Nephron (organoid): ENCODE results near the gene TNIP1.

ENCODE experiments used
- H3K27ac Mint-ChIP-seq, 3 experiments: 2 replicates each; pipeline ENCODE4 v1.8.0; 2020; ENCODE audit warnings: mixed read lengths in 3 of 3, mild to moderate bottlenecking in 2 of 3, moderate library complexity in 1 of 3
- H3K27me3 Mint-ChIP-seq: 2 replicates; pipeline ENCODE4 v1.8.0; 2021; ENCODE audit warnings: low read depth, mild to moderate bottlenecking, moderate library complexity, mixed read lengths
- H3K36me3 Mint-ChIP-seq: 2 replicates; pipeline ENCODE4 v1.8.0; 2020; ENCODE audit warnings: low read depth, mixed read lengths
- H3K4me1 Mint-ChIP-seq: 2 replicates; pipeline ENCODE4 v1.8.0; 2020; ENCODE audit warnings: mixed read lengths
- H3K4me3 Mint-ChIP-seq, 3 experiments: 2 replicates each; pipeline ENCODE4 v1.8.0; 2020; ENCODE audit warnings: mild to moderate bottlenecking in 3 of 3, mixed read lengths in 3 of 3, moderate library complexity in 2 of 3
- H3K9me3 Mint-ChIP-seq: 2 replicates; pipeline ENCODE4 v1.8.0; 2020; ENCODE audit warnings: mixed read lengths
- TF ChIP-seq, protein P1 (sequence below), 3 experiments: fragments of 200-600 bp; sonication (generic); IDR thresholded peaks; one replicate each; pipeline ENCODE4 v1.5.0; 2021; ENCODE audit warnings: antibody characterized with exemption in 3 of 3; ENCODE audit not compliant: unreplicated experiment in 3 of 3

The TNIP1 gene

DNA sequence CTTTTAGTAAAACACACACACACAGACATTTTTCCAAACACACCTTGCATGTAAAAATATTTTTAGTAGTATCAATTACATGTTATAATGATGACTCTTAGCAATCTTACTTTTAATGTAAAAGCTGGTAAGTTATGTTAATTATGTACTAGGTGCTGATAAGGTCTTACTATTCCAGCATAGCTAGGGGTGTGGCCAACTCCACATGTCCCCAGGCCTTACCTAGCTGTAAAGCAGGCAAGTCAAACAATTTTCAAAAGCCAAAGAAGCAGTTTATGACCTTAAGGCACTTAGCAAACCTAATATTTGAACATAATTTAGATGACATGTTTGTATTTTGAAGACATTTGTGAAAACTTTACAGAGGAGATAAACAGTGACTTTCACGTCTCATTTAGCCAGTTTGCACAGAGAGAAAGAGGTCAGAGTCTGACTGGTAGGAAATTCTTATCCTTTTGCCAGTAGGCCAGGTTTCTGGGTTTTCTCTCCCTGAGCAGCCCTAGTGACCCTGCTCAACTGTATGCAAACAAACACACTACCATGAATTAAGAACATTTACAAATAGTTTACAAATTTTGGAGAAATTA is 86.9 kb downstream of the TNIP1 start:
- no peak overlapping the region for H3K27ac Mint-ChIP-seq
- H3K27me3 Mint-ChIP-seq: no peaks in the 10 kb centered on the region
- H3K9me3 Mint-ChIP-seq: peaks cover 36% of the 10 kb centered on the region
- H3K4me1 Mint-ChIP-seq: no peaks in the 10 kb centered on the region
- H3K4me3 Mint-ChIP-seq: no peak overlapping the region
- TF ChIP-seq, protein P1, sequence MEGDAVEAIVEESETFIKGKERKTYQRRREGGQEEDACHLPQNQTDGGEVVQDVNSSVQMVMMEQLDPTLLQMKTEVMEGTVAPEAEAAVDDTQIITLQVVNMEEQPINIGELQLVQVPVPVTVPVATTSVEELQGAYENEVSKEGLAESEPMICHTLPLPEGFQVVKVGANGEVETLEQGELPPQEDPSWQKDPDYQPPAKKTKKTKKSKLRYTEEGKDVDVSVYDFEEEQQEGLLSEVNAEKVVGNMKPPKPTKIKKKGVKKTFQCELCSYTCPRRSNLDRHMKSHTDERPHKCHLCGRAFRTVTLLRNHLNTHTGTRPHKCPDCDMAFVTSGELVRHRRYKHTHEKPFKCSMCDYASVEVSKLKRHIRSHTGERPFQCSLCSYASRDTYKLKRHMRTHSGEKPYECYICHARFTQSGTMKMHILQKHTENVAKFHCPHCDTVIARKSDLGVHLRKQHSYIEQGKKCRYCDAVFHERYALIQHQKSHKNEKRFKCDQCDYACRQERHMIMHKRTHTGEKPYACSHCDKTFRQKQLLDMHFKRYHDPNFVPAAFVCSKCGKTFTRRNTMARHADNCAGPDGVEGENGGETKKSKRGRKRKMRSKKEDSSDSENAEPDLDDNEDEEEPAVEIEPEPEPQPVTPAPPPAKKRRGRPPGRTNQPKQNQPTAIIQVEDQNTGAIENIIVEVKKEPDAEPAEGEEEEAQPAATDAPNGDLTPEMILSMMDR (IDR thresholded peaks at IDR 0.05; ENCODE audit: unreplicated experiment in 3 of 3): no peak
- H3K36me3 Mint-ChIP-seq: no peaks in the 10 kb centered on the region

DNA sequence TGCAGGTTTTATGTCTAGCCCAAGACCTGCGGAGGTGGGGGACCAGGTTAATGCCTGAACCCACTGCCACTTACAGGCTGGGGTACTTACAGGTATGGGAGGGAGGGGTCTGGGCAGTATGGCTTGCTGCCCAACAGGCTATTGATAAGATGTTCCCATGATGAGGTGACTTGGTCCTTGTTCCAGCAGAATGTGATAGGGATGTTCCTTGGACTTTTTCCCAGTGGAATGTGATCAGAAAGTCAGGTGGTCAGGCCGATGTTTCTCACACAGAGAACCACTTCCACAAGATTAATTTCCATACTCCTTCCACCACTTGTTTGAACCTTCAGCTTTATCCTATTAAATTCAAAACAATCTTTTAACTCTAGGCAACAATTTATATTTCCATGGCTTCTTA is 87.4 kb downstream of the TNIP1 start:
- no peak overlapping the region for H3K4me3 Mint-ChIP-seq
- no peaks in the 10 kb centered on the region for H3K36me3 Mint-ChIP-seq

DNA sequence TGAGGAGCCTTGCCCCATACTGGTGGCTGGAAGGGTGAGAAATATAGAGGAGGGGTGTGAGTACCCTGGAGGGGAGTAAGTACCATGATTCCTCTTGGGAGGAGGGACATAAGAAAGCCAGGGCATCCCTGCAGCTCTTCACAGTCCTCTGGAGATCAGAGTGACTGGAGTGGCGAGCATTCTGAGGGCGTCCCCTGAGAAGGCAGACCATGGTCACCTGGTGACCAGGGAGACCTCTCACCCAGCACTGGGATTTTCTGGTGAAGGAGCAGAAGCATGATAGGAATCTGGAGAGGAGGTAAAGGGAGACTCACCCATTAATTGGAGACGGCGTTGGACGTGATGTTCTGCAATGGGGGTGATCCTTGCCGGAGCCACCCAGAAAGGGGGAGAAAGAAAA is 88.1 kb downstream of the TNIP1 start:
- no peaks in the 10 kb centered on the region for H3K36me3 Mint-ChIP-seq
- H3K27me3 Mint-ChIP-seq: no peaks in the 10 kb centered on the region
- TF ChIP-seq, protein P1 (IDR thresholded peaks at IDR 0.05; ENCODE audit: unreplicated experiment in 3 of 3): no peak
- H3K4me3 Mint-ChIP-seq: no peak overlapping the region
- no peak overlapping the region for H3K27ac Mint-ChIP-seq
- H3K4me1 Mint-ChIP-seq: no peaks in the 10 kb centered on the region
- H3K9me3 Mint-ChIP-seq: peaks cover 36% of the 10 kb centered on the region

More for the DNA sequence above, 87.4 kb downstream of the TNIP1 start:
- Mint-ChIP-seq H3K9me3 (peaks cover 36% of the 10 kb centered on the region), H3K4me1 (no peaks in the 10 kb centered on the region), H3K27me3 (no peaks in the 10 kb centered on the region), H3K27ac (no peak overlapping the region)
- TF ChIP-seq, protein P1 (IDR thresholded peaks at IDR 0.05; ENCODE audit: unreplicated experiment in 3 of 3): no peak

DNA sequence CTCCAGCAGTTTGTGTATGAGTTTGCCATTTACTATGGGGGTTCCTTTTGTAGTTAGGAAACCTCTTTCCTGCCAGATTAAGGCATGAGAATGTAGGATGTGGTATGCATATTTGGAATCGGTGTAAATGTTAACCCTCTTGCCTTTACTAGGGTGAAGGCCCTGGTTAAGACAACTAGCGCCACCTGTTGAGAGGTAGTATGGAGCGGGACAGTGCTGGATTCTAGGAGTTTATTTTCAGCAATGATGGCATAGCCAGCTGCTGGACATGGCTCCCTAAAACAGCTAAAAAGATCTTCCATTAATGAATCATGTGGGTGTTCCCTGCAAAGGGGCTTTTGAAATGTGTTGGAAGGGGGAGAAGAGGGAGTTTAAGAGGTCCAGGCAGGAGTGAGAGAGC is 91.1 kb downstream of the TNIP1 start:
- Mint-ChIP-seq H3K36me3 (no peaks in the 10 kb centered on the region), H3K4me1 (no peaks in the 10 kb centered on the region), H3K4me3 (no peak overlapping the region), H3K27me3 (no peaks in the 10 kb centered on the region), H3K27ac (no peak overlapping the region), H3K9me3 (peaks cover 28% of the 10 kb centered on the region)
- TF ChIP-seq, protein P1 (IDR thresholded peaks at IDR 0.05; ENCODE audit: unreplicated experiment in 3 of 3): no peak

DNA sequence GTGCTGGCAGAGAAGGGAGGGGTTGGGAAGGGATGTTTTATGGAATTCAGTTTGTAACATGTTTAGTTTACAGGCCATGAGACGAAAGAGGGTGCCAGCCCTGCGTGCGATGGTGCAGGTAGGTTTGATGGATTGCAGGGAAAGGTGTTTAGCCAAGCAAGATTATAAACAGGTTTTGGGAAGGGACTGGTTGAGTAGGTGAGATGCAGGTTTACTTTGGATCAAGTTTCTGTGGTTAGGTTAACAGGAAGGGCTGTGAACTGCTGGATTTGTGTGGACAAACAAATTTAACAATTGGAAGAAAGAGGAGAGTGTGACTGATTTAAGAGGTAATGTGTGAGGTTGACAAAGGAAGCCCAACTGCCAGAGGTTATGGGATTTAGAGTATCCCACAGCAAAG is 93.1 kb downstream of the TNIP1 start:
- TF ChIP-seq, protein P1 (IDR thresholded peaks at IDR 0.05; ENCODE audit: unreplicated experiment in 3 of 3): no peak
- H3K4me1 Mint-ChIP-seq: no peaks in the 10 kb centered on the region
- H3K36me3 Mint-ChIP-seq: no peaks in the 10 kb centered on the region
- H3K4me3 Mint-ChIP-seq: no peak overlapping the region
- H3K27me3 Mint-ChIP-seq: no peaks in the 10 kb centered on the region
- H3K9me3 Mint-ChIP-seq: peaks cover 21% of the 10 kb centered on the region
- no peak overlapping the region for H3K27ac Mint-ChIP-seq
